Naive thymus-derived CD4-positive, alpha-beta T cell (primary cell): ENCODE results near the gene DUSP10. TPM values are rescaled to one million over a fixed set of nuclear protein-coding genes. Genes with fewer than 3 reads are reported as not detected.
A peak's percentile ranks its signal among the peaks of the same experiment; 100 is the strongest.

Experiments
- ATAC-seq: fragments of 150-1000 bp; cut with Tn5 transposase; 2 replicates; pipeline ENCODE4 v1.10.0; 2021; ENCODE audit warnings: mild to moderate bottlenecking, moderate library complexity
- CTCF ChIA-PET: fragments of 350-600 bp; sonication (Branson Sonifier 250); formaldehyde crosslinking; loops from one replicate; lab custom pipeline; 2021; ENCODE audit warnings: antibody characterized with exemption; lab: Charles Lee
- POLR2A ChIA-PET: fragments of 350-600 bp; sonication (Branson Sonifier 250); formaldehyde crosslinking; loops from one replicate; lab custom pipeline; 2021; ENCODE audit warnings: antibody characterized with exemption, inconsistent platforms; lab: Charles Lee
- DNase-seq, 9 donors: peaks; one replicate each; pipeline versions ENCODE4 v3.0.0 to v3.0.0-alpha.2; 2020 to 2022; ENCODE audit warnings: mixed read lengths in 1 of 9
- H3K27ac ChIP-seq: one replicate; pipeline ENCODE4 v1.7.0; 2013; ENCODE audit warnings: mild to moderate bottlenecking, low read depth, low read length, moderate library complexity
- H3K27me3 ChIP-seq, 2 donors: one replicate each; pipeline ENCODE4 v1.7.0; 2013; ENCODE audit warnings: low read length in 2 of 2, mild to moderate bottlenecking in 2 of 2, moderate library complexity in 2 of 2; ENCODE audit not compliant: control insufficient read depth in 2 of 2, insufficient read depth in 2 of 2
- H3K36me3 ChIP-seq, 3 experiments: 1 replicate in 2 of 3; 2 replicates in 1 of 3; pipeline ENCODE4 v1.7.0; 2013; ENCODE audit warnings: low read length in 3 of 3, mild to moderate bottlenecking in 3 of 3, moderate library complexity in 1 of 3; ENCODE audit not compliant: insufficient read depth in 3 of 3, control insufficient read depth in 2 of 3
- H3K4me1 ChIP-seq, 2 donors: one replicate each; pipeline ENCODE4 v1.7.0; 2013; ENCODE audit warnings: low read length in 2 of 2, mild to moderate bottlenecking in 2 of 2, moderate library complexity in 1 of 2; ENCODE audit not compliant: control insufficient read depth in 2 of 2, insufficient read depth in 2 of 2
- H3K4me3 ChIP-seq: 2 replicates; pipeline ENCODE4 v1.7.0; 2013; ENCODE audit warnings: mild to moderate bottlenecking, low read length
- H3K9me3 ChIP-seq, 3 experiments: 1 replicate in 2 of 3; 2 replicates in 1 of 3; pipeline ENCODE4 v1.7.0; 2013; ENCODE audit warnings: low read length in 3 of 3; ENCODE audit not compliant: control insufficient read depth in 2 of 3
- H3K27ac Mint-ChIP-seq, 9 donors: one replicate each; pipeline ENCODE4 v1.8.0; 2020 to 2022; ENCODE audit warnings: mixed read lengths in 9 of 9, mild to moderate bottlenecking in 8 of 9, moderate library complexity in 5 of 9, inconsistent platforms in 2 of 9
- H3K27me3 Mint-ChIP-seq, 5 donors: one replicate each; pipeline ENCODE4 v1.8.0; 2021 to 2022; ENCODE audit warnings: mixed read lengths in 5 of 5, mild to moderate bottlenecking in 1 of 5
- H3K36me3 Mint-ChIP-seq, 5 donors: one replicate each; pipeline ENCODE4 v1.8.0; 2020 to 2022; ENCODE audit warnings: mixed read lengths in 5 of 5, mild to moderate bottlenecking in 3 of 5, inconsistent platforms in 1 of 5
- H3K4me1 Mint-ChIP-seq, 7 donors: one replicate each; pipeline ENCODE4 v1.8.0; 2020 to 2022; ENCODE audit warnings: mixed read lengths in 7 of 7, mild to moderate bottlenecking in 3 of 7, inconsistent platforms in 1 of 7
- H3K4me3 Mint-ChIP-seq, 10 donors: one replicate each; pipeline ENCODE4 v1.8.0; 2020 to 2022; ENCODE audit warnings: mild to moderate bottlenecking in 10 of 10, mixed read lengths in 10 of 10, moderate library complexity in 6 of 10, inconsistent platforms in 2 of 10
- H3K9me3 Mint-ChIP-seq, 11 donors: one replicate each; pipeline ENCODE4 v1.8.0; 2020 to 2022; ENCODE audit warnings: mixed read lengths in 11 of 11, mild to moderate bottlenecking in 4 of 11, inconsistent platforms in 1 of 11, moderate library complexity in 1 of 11
- intact Hi-C, 2 donors: fragments of 100-400 bp; cut with micrococcal nuclease; formaldehyde crosslinking; loops; one replicate each; pipeline ENCODE4 v1.15.1; 2023
- polyA plus RNA-seq, 2 donors: library from polyadenylated mRNA; unstranded; fragments of 300-500 nt; fragmentation: Illumina TruSeq; gene quantifications; one replicate each; pipeline ENCODE4 v1.2.3, GENCODE V29; 2021
- total RNA-seq, 6 experiments: library from RNA in 5 of 6; stranded (reverse) in 5 of 6; gene quantifications; 1 replicate in 5 of 6; 2 replicates in 1 of 6; pipeline ENCODE4 v1.2.3 and lab custom pipeline; 2021 to 2026

The DUSP10 gene
- total and polyA plus RNA-seq, 7 experiments from 2014 or later = 2.5 to 60.6 (median 3.7) TPM

DNA sequence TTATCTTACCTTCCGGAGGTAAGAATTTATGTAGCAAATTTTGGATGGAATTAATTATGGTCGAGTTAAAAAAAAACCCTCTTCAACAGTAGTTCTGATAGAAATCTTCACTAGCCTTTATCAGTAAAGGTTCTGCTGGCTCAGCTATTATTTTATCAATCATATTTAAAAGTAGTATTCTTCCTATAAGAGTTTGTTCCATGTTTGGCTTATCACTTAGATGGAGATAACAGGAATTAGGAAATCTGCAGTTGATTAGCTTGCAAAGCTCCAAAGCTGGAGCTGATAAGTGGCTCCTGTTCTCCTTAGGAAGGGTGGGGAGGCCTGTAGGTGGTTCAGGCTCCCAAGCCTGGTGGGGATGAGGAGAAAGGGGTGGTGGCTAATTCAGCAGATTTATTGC lies 31.5 kb upstream of the DUSP10 start:
- ChIA-PET CTCF (no interaction called here), POLR2A (interaction anchor here (1.3 kb wide), 1 partner anchor 32 kb away, joined by 5 read pairs; the partner anchor contains the start of gene DUSP10)
- Histone ChIP-seq H3K36me3 (no peaks in the 10 kb centered on the region), H3K9me3 (no peaks in the 10 kb centered on the region), H3K4me3 (no peak overlapping the region), H3K4me1 (peaks cover 19 to 20% of the 10 kb centered on the region in 2 donors), H3K27ac (no peak overlapping the region), H3K27me3 (no peaks in the 10 kb centered on the region)
- peaks cover 0 to 13% (median 0%) of the 10 kb centered on the region in 5 donors for H3K36me3 Mint-ChIP-seq
- H3K4me1 Mint-ChIP-seq = peaks cover 16 to 57% (median 23%) of the 10 kb centered on the region in 7 donors
- ATAC-seq = no peak
- H3K27me3 Mint-ChIP-seq = no peaks in the 10 kb centered on the region
- DNase-seq = no peak
- no peak overlapping the region for H3K4me3 Mint-ChIP-seq
- no peak overlapping the region for H3K27ac Mint-ChIP-seq
- H3K9me3 Mint-ChIP-seq = peaks cover 0 to 5% (median 0%) of the 10 kb centered on the region in 11 donors
- intact Hi-C loops = no loop called here

DNA sequence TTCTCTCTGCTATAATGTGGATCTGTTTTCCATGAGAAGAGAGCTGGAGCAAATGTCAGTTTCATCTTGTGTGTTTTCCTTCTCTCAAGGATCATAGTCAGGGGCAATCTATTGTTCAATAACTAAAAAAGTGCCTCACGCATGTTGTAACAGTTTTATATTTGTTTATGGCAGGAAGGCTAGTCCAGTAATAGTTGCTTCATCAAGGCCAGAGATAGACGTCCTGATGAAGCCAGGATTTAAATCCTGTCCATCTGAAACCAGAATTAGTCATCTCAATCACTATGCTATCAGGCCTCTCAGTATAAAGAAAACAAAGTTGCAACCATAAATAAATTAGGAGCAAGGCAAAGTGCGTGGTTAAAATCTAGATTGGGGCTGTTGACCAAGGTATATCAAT lies 30.2 kb upstream of the DUSP10 start:
- ATAC-seq (no peak), DNase-seq (no peak)
- intact Hi-C loops = no loop called here
- ChIA-PET CTCF (no interaction called here), POLR2A (no interaction called here)
- H3K36me3 Mint-ChIP-seq = peaks cover 0 to 14% (median 0%) of the 10 kb centered on the region in 5 donors
- Histone ChIP-seq H3K4me3 (no peak overlapping the region), H3K36me3 (no peaks in the 10 kb centered on the region), H3K4me1 (peaks cover 7 to 9% of the 10 kb centered on the region in 2 donors), H3K27me3 (no peaks in the 10 kb centered on the region), H3K9me3 (no peaks in the 10 kb centered on the region), H3K27ac (no peak overlapping the region)
- H3K27me3 Mint-ChIP-seq = no peaks in the 10 kb centered on the region
- peak overlapping the region in 2 of 9 donors; percentile 11 to 43 for H3K27ac Mint-ChIP-seq
- peaks cover 8 to 49% (median 11%) of the 10 kb centered on the region in 7 donors for H3K4me1 Mint-ChIP-seq
- H3K9me3 Mint-ChIP-seq = peaks cover 0 to 6% (median 0%) of the 10 kb centered on the region in 11 donors
- no peak overlapping the region for H3K4me3 Mint-ChIP-seq

DNA sequence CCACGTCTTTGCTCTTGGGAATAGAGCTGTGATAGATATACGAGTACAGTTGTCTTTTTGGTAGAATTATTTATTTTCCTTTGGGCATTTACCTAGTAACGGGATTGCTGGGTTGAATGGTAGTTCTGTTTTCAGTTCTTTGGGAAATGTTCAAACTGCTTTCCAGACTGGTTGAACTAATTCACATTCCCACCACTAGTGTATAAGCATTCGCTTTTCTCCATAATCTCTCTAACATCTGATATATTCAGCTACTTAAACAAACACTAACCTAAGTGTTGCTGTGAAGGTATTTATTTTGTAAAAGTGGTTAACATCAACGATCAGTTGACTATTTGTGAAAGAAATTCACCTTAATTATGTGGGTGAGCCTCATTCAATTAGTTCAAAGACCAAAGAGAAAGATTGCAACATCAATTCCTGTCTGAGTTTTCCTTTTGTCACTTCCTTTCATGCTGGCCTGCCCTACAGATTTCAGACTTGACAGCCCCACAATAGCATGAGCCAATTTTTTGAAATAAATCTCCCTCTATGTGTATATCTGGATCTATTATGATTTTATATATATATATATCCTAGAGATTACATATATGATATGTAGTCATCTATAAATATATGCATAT lies 26.7 kb upstream of the DUSP10 start:
- DNase-seq (no peak), ATAC-seq (no peak)
- Histone ChIP-seq H3K9me3 (no peaks in the 10 kb centered on the region), H3K4me3 (no peak overlapping the region), H3K27me3 (no peaks in the 10 kb centered on the region), H3K36me3 (no peaks in the 10 kb centered on the region), H3K27ac (no peak overlapping the region), H3K4me1 (no peaks in the 10 kb centered on the region)
- POLR2A ChIA-PET = no interaction called here
- Mint-ChIP-seq H3K4me3 (no peak overlapping the region), H3K4me1 (peaks cover 2 to 32% (median 6%) of the 10 kb centered on the region in 7 donors), H3K36me3 (peaks cover 0 to 15% (median 0%) of the 10 kb centered on the region in 5 donors), H3K27me3 (no peaks in the 10 kb centered on the region), H3K9me3 (peaks cover 0 to 5% (median 0%) of the 10 kb centered on the region in 11 donors), H3K27ac (no peak overlapping the region)
- CTCF ChIA-PET = interaction anchor here (0.6 kb wide), 1 partner anchor 330 kb away, joined by 3 read pairs; no protein-coding TSS in a partner anchor
- intact Hi-C loops = loop anchor here (1.0 to 2.0 kb wide), 2 partner anchors 9 to 14 kb away; no protein-coding TSS in a partner anchor

DNA sequence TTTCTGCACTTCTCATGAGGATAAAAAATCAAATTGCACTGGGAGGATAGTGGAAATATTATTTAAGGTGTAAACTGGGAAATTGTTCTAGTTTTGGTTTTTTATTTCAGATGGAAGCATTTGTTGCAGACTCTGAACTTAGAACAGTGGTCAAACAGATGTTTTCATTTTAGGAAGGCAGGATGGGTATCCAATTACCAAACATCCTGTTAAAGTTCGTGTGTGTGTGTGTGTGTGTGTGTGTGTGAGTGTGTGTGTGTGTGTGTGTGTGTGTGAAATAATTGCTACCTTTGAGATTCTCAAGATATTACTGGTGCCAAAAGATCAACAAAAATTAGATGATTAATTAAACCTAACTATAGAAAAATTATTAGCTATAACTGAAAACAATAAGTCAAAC lies 24.3 kb upstream of the DUSP10 start:
- H3K27me3 ChIP-seq = no peaks in the 10 kb centered on the region
- no peak for ATAC-seq
- Mint-ChIP-seq H3K4me1 (peaks cover 2 to 32% (median 7%) of the 10 kb centered on the region in 7 donors), H3K27me3 (no peaks in the 10 kb centered on the region), H3K27ac (no peak overlapping the region), H3K36me3 (peaks cover 0 to 12% (median 0%) of the 10 kb centered on the region in 5 donors), H3K9me3 (peaks cover 0 to 4% (median 0%) of the 10 kb centered on the region in 11 donors), H3K4me3 (no peak overlapping the region)
- H3K4me3 ChIP-seq = no peak overlapping the region
- H3K27ac ChIP-seq = no peak overlapping the region
- no peaks in the 10 kb centered on the region for H3K36me3 ChIP-seq
- DNase-seq = no peak
- no peaks in the 10 kb centered on the region for H3K4me1 ChIP-seq
- CTCF ChIA-PET = interaction anchor here (0.7 kb wide), 1 partner anchor 119 kb away, joined by 3 read pairs; no protein-coding TSS in a partner anchor
- POLR2A ChIA-PET = no interaction called here
- intact Hi-C loops = no loop called here
- H3K9me3 ChIP-seq = no peaks in the 10 kb centered on the region

DNA sequence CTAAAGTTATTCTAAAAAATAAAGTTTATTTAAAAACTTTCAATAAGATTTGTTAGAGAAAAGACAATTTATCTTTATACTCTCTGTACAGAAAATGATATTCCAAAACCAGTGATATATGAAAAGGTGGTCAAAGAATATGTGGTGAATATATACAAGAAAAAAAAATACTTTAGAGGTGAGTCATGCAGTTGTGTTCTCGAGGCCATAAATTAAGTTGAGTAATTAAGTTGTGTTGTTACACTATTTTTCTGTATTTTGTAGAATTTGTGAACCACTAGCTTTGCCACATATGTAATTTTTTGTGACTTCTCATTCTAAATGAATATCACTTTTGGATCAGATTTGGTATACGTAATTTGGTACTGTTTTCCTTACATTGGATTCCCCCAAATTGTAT lies 23.6 kb upstream of the DUSP10 start:
- CTCF ChIA-PET = no interaction called here
- H3K27ac Mint-ChIP-seq = no peak overlapping the region
- H3K27me3 Mint-ChIP-seq = no peaks in the 10 kb centered on the region
- peaks cover 0 to 12% (median 0%) of the 10 kb centered on the region in 5 donors for H3K36me3 Mint-ChIP-seq
- no peak for DNase-seq
- no peak overlapping the region for H3K4me3 ChIP-seq
- intact Hi-C loops = no loop called here
- H3K9me3 Mint-ChIP-seq = peaks cover 0 to 4% (median 0%) of the 10 kb centered on the region in 11 donors
- no peak overlapping the region for H3K27ac ChIP-seq
- POLR2A ChIA-PET = no interaction called here
- no peak for ATAC-seq
- H3K4me3 Mint-ChIP-seq = no peak overlapping the region
- no peaks in the 10 kb centered on the region for H3K27me3 ChIP-seq
- no peaks in the 10 kb centered on the region for H3K4me1 ChIP-seq
- H3K36me3 ChIP-seq = no peaks in the 10 kb centered on the region
- peaks cover 4 to 37% (median 10%) of the 10 kb centered on the region in 7 donors for H3K4me1 Mint-ChIP-seq
- H3K9me3 ChIP-seq = no peaks in the 10 kb centered on the region

DNA sequence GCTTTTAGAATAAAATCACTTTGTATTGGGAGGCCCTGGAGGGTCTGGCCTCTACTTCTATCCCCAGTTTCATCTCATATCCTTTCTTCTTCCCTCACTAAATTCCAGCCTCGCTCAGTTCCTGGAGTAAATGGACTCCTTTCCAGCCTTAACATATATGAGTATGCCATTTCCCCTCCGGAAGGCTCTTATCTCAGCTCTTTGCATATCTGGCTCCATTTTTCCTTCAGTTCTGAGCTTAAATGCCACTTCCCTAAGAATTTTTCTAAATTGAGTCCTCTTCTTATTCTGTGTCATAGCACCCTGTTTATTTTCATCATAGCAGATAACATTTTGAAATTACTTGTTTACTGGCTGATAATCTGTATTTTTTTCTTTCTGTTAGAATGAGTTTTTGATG lies 20.2 kb upstream of the DUSP10 start:
- Histone ChIP-seq H3K4me3 (no peak overlapping the region), H3K36me3 (no peaks in the 10 kb centered on the region), H3K9me3 (no peaks in the 10 kb centered on the region), H3K27me3 (no peaks in the 10 kb centered on the region), H3K27ac (no peak overlapping the region), H3K4me1 (no peaks in the 10 kb centered on the region)
- intact Hi-C loops = no loop called here
- Mint-ChIP-seq H3K36me3 (peaks cover 0 to 17% (median 0%) of the 10 kb centered on the region in 5 donors), H3K27me3 (no peaks in the 10 kb centered on the region), H3K4me3 (no peak overlapping the region), H3K27ac (no peak overlapping the region), H3K9me3 (peaks cover 0 to 3% (median 0%) of the 10 kb centered on the region in 11 donors), H3K4me1 (peaks cover 0 to 48% (median 5%) of the 10 kb centered on the region in 7 donors)
- DNase-seq = no peak
- no peak for ATAC-seq
- POLR2A ChIA-PET = no interaction called here
- CTCF ChIA-PET = no interaction called here
